Left lung (tissue), 10 donors: ENCODE results near the gene B3GALNT2. TPM values are rescaled to one million over a fixed set of nuclear protein-coding genes. Genes with fewer than 3 reads are reported as not detected.

Source experiments
- ATAC-seq: fragments of 200-7000 bp; cut with Tn5 transposase; one replicate; pipeline ENCODE4 v1.9.1; 2020; ENCODE audit warnings: moderate library complexity
- DNase-seq, 4 donors: peaks; one replicate each; pipeline ENCODE4 v3.0.0-alpha.2; 2013 to 2020
- H3K27ac ChIP-seq, 2 donors: fragments of 200-600 bp; sonication (generic) in 1 of 2; one replicate each; pipeline versions ENCODE4 v1.5.0 to v1.8.0; 2020 to 2021
- H3K27me3 ChIP-seq, 2 donors: fragments of 200-600 bp; sonication (generic) in 1 of 2; one replicate each; pipeline versions ENCODE4 v1.5.0 to v1.8.0; 2020 to 2021
- H3K36me3 ChIP-seq, 2 donors: fragments of 200-600 bp; sonication (generic) in 1 of 2; one replicate each; pipeline versions ENCODE4 v1.5.0 to v1.8.0; 2020 to 2021
- H3K4me1 ChIP-seq, 2 donors: fragments of 200-600 bp; one replicate each; pipeline ENCODE4 v1.8.0; 2021
- H3K4me3 ChIP-seq, 2 donors: fragments of 200-600 bp; sonication (generic) in 1 of 2; one replicate each; pipeline versions ENCODE4 v1.5.0 to v1.8.0; 2020 to 2021; ENCODE audit warnings: mild to moderate bottlenecking in 1 of 2
- H3K9me3 ChIP-seq, 2 donors: fragments of 200-600 bp; sonication (generic) in 1 of 2; one replicate each; pipeline versions ENCODE4 v1.5.0 to v1.8.0; 2020 to 2021
- CTCF ChIP-seq, 2 donors: fragments of 200-600 bp; sonication (generic) in 1 of 2; IDR thresholded peaks; one replicate each; pipeline versions ENCODE4 v1.5.0 to v1.8.0; 2021; ENCODE audit warnings: antibody characterized with exemption in 2 of 2
- intact Hi-C, 2 donors: fragments of 100-400 bp; cut with DNase I; formaldehyde crosslinking; loops; one replicate each; pipeline versions ENCODE4 v1.11.2 to v1.14.2; 2022
- polyA plus RNA-seq, 6 donors: library from polyadenylated mRNA; unstranded; fragments of 120-200 nt; gene quantifications; one replicate each; pipeline ENCODE4 v1.2.1, GENCODE V29; 2013; ENCODE audit not compliant: insufficient read length in 6 of 6
- total RNA-seq, 2 donors: library from RNA; stranded (reverse); fragmentation: NEBNext Ultra II Directional; extraction: Animal tissue kit (Norgen Biotek cat#: 25700); gene quantifications; one replicate each; pipeline ENCODE4 v1.2.1, GENCODE V29; 2021
- donor health status: DM: no; HTN: yes; CAD: no.
- donor health status: DM: no; HTN: no; CAD: no.

Gene B3GALNT2
- total and polyA plus RNA-seq, 8 donors = 18.1 to 31.1 (median 25.2) TPM

GRCh38 chr1:235410467-235410866, 93.8 kb downstream of the B3GALNT2 start:
- Histone ChIP-seq H3K27ac (no peak overlapping the region), H3K4me3 (no peak overlapping the region), H3K27me3 (no peaks in the 10 kb centered on the region), H3K9me3 (no peaks in the 10 kb centered on the region), H3K4me1 (no peaks in the 10 kb centered on the region), H3K36me3 (peaks cover 0 to 11% of the 10 kb centered on the region in 2 donors)
- no peak for DNase-seq
- no peak for ATAC-seq
- no peak for TF ChIP-seq CTCF (IDR thresholded peaks at IDR 0.05)
- intact Hi-C loops = loop anchor here in 1 of 2 donors (10.0 kb wide), 2 partner anchors 156 to 316 kb away; no protein-coding TSS in a partner anchor

GRCh38 chr1:235409042-235409820, 95.0 kb downstream of the B3GALNT2 start:
- intact Hi-C loops = no loop called here

GRCh38 chr1:235408503-235408960, 95.7 kb downstream of the B3GALNT2 start:
- TF ChIP-seq CTCF (IDR thresholded peaks at IDR 0.05) = no peak
- no peak overlapping the region for H3K27ac ChIP-seq
- H3K27me3 ChIP-seq = no peaks in the 10 kb centered on the region
- H3K4me3 ChIP-seq = no peak overlapping the region
- intact Hi-C loops = no loop called here
- H3K4me1 ChIP-seq = no peaks in the 10 kb centered on the region
- peak; percentile 80 for ATAC-seq
- H3K36me3 ChIP-seq = peaks cover 0 to 5% of the 10 kb centered on the region in 2 donors
- no peak for DNase-seq
- H3K9me3 ChIP-seq = no peaks in the 10 kb centered on the region

More at GRCh38 chr1:235409042-235409820, 95.0 kb downstream of the B3GALNT2 start:
- no peak for DNase-seq
- no peak overlapping the region for H3K27ac ChIP-seq
- H3K27me3 ChIP-seq = no peaks in the 10 kb centered on the region
- ATAC-seq = no peak
- H3K9me3 ChIP-seq = no peaks in the 10 kb centered on the region
- no peak overlapping the region for H3K4me3 ChIP-seq
- peaks cover 0 to 3% of the 10 kb centered on the region in 2 donors for H3K36me3 ChIP-seq
- no peaks in the 10 kb centered on the region for H3K4me1 ChIP-seq
- no peak for TF ChIP-seq CTCF (IDR thresholded peaks at IDR 0.05)

GRCh38 chr1:235407419-235407818, 96.8 kb downstream of the B3GALNT2 start:
- intact Hi-C loops = no loop called here
- DNase-seq (peak in 1 of 4 donors; percentile 18), ATAC-seq (no peak)
- Histone ChIP-seq H3K4me1 (no peaks in the 10 kb centered on the region), H3K9me3 (no peaks in the 10 kb centered on the region), H3K27me3 (no peaks in the 10 kb centered on the region), H3K36me3 (peaks cover 0 to 9% of the 10 kb centered on the region in 2 donors), H3K27ac (no peak overlapping the region), H3K4me3 (no peak overlapping the region)
- TF ChIP-seq CTCF (IDR thresholded peaks at IDR 0.05) = no peak

- DNase-seq = no peak
- Histone ChIP-seq H3K9me3 (no peaks in the 10 kb centered on the region), H3K27ac (no peak overlapping the region), H3K4me1 (no peaks in the 10 kb centered on the region), H3K27me3 (no peaks in the 10 kb centered on the region), H3K36me3 (peaks cover 0 to 9% of the 10 kb centered on the region in 2 donors), H3K4me3 (no peak overlapping the region)
- ATAC-seq = peak; percentile 38
- intact Hi-C loops = no loop called here
- TF ChIP-seq CTCF (IDR thresholded peaks at IDR 0.05) = no peak
Measured at GRCh38 chr1:235404190-235404589, 100.1 kb downstream of the B3GALNT2 start.
